Measurements from ENCODE around the gene KCNG2.

KCNG2 gene

GRCh38 chr18:79889569-79889968 lies 91.8 kb downstream of the KCNG2 start:
- no peak for DNase-seq

- DNase-seq: no peak
These were observed 92.9 kb downstream of the KCNG2 start for GRCh38 chr18:79890674-79891073.

- no peak for DNase-seq
These were observed 99.0 kb downstream of the KCNG2 start for GRCh38 chr18:79896738-79897137.

- no peak for DNase-seq
These were observed 100.3 kb downstream of the KCNG2 start for GRCh38 chr18:79897940-79898625.

- no peak for DNase-seq
These were observed 101.3 kb downstream of the KCNG2 start for GRCh38 chr18:79898952-79899608.

GRCh38 chr18:79899609-79900445 lies 102.1 kb downstream of the KCNG2 start:
- DNase-seq: no peak

- no peak for DNase-seq
These were observed 103.2 kb downstream of the KCNG2 start for GRCh38 chr18:79900610-79901570.

- DNase-seq: no peak
These were observed 103.9 kb downstream of the KCNG2 start for GRCh38 chr18:79901665-79902064.

- DNase-seq: no peak
These were observed 104.3 kb downstream of the KCNG2 start for GRCh38 chr18:79902075-79902474.

GRCh38 chr18:79902640-79903039 lies 104.9 kb downstream of the KCNG2 start:
- no peak for DNase-seq

- no peak for DNase-seq
These were observed 105.4 kb downstream of the KCNG2 start for GRCh38 chr18:79903071-79903635.

GRCh38 chr18:79903787-79904356 lies 106.1 kb downstream of the KCNG2 start:
- DNase-seq: no peak

GRCh38 chr18:79904357-79905147 lies 106.8 kb downstream of the KCNG2 start:
- peak; percentile 30 for DNase-seq

GRCh38 chr18:79905389-79905911 lies 107.7 kb downstream of the KCNG2 start:
- DNase-seq: no peak

GRCh38 chr18:79905993-79906392 lies 108.3 kb downstream of the KCNG2 start:
- DNase-seq: no peak

GRCh38 chr18:79906706-79907105 lies 109.0 kb downstream of the KCNG2 start:
- DNase-seq: no peak

GRCh38 chr18:79910563-79911343 lies 113.0 kb downstream of the KCNG2 start:
- no peak for DNase-seq

GRCh38 chr18:79911344-79912270 lies 113.9 kb downstream of the KCNG2 start:
- peak; percentile 36 for DNase-seq
